Osteocyte (in vitro differentiated cells): ENCODE results near the gene ETHE1. TPM values are rescaled to one million over a fixed set of nuclear protein-coding genes. Genes with fewer than 3 reads are reported as not detected.

Source experiments
- DNase-seq: peaks from one replicate; pipeline ENCODE4 v3.0.0; 2021; ENCODE audit warnings: mixed read lengths; ENCODE audit not compliant: unreplicated experiment; ENCODE audit errors: extremely low spot score
- H3K27ac Mint-ChIP-seq: one replicate; pipeline ENCODE4 v1.8.0; 2021; ENCODE audit warnings: mild to moderate bottlenecking, mixed read lengths; ENCODE audit not compliant: unreplicated experiment
- H3K27me3 Mint-ChIP-seq: one replicate; pipeline ENCODE4 v1.8.0; 2021; ENCODE audit warnings: mixed read lengths; ENCODE audit not compliant: unreplicated experiment
- H3K36me3 Mint-ChIP-seq: one replicate; pipeline ENCODE4 v1.8.0; 2021; ENCODE audit warnings: mixed read lengths; ENCODE audit not compliant: unreplicated experiment
- H3K4me1 Mint-ChIP-seq: one replicate; pipeline ENCODE4 v1.8.0; 2021; ENCODE audit warnings: mixed read lengths; ENCODE audit not compliant: unreplicated experiment
- H3K4me3 Mint-ChIP-seq: one replicate; pipeline ENCODE4 v1.8.0; 2021; ENCODE audit warnings: mild to moderate bottlenecking, moderate library complexity, mixed read lengths; ENCODE audit not compliant: unreplicated experiment
- H3K9me3 Mint-ChIP-seq: one replicate; pipeline ENCODE4 v1.8.0; 2021; ENCODE audit warnings: mixed read lengths; ENCODE audit not compliant: unreplicated experiment
- CTCF ChIP-seq: fragments of 200-600 bp; sonication (generic); IDR thresholded peaks from 2 replicates; pipeline ENCODE4 v1.5.0; 2021; ENCODE audit warnings: antibody characterized with exemption, mild to moderate bottlenecking, moderate library complexity
- total RNA-seq: library from RNA; stranded (reverse); gene quantifications from 2 replicates; pipeline ENCODE4 v1.2.1, GENCODE V29; 2021

The ETHE1 gene
- total RNA-seq, 1 donor from 2014 or later = 41.8 TPM

GRCh38 chr19:43572171-43572588 lies 45.2 kb upstream of the ETHE1 start:
- H3K4me3 Mint-ChIP-seq = no peak overlapping the region
- DNase-seq = no peak
- H3K27ac Mint-ChIP-seq = no peak overlapping the region
- peaks cover 5% of the 10 kb centered on the region for H3K36me3 Mint-ChIP-seq
- peaks cover 18% of the 10 kb centered on the region for H3K4me1 Mint-ChIP-seq
- H3K27me3 Mint-ChIP-seq = no peaks in the 10 kb centered on the region
- no peak for TF ChIP-seq CTCF
- no peaks in the 10 kb centered on the region for H3K9me3 Mint-ChIP-seq

GRCh38 chr19:43570174-43570791 lies 43.3 kb upstream of the ETHE1 start:
- H3K4me3 Mint-ChIP-seq = no peak overlapping the region
- no peak for DNase-seq

GRCh38 chr19:43569657-43570056 lies 42.7 kb upstream of the ETHE1 start:
- TF ChIP-seq CTCF = no peak
- Mint-ChIP-seq H3K27ac (no peak overlapping the region), H3K36me3 (peaks cover 6% of the 10 kb centered on the region), H3K4me1 (peaks cover 7% of the 10 kb centered on the region), H3K27me3 (no peaks in the 10 kb centered on the region), H3K9me3 (no peaks in the 10 kb centered on the region), H3K4me3 (no peak overlapping the region)
- no peak for DNase-seq

More at GRCh38 chr19:43570174-43570791, 43.3 kb upstream of the ETHE1 start:
- no peak for TF ChIP-seq CTCF
- no peaks in the 10 kb centered on the region for H3K27me3 Mint-ChIP-seq
- H3K9me3 Mint-ChIP-seq = no peaks in the 10 kb centered on the region
- no peak overlapping the region for H3K27ac Mint-ChIP-seq
- H3K36me3 Mint-ChIP-seq = peaks cover 6% of the 10 kb centered on the region
- peaks cover 14% of the 10 kb centered on the region for H3K4me1 Mint-ChIP-seq

GRCh38 chr19:43564800-43565199 lies 37.8 kb upstream of the ETHE1 start:
- Mint-ChIP-seq H3K4me1 (peaks cover 16% of the 10 kb centered on the region), H3K4me3 (no peak overlapping the region), H3K36me3 (peaks cover 9% of the 10 kb centered on the region), H3K27me3 (no peaks in the 10 kb centered on the region), H3K27ac (no peak overlapping the region), H3K9me3 (no peaks in the 10 kb centered on the region)
- TF ChIP-seq CTCF = no peak
- DNase-seq = no peak

GRCh38 chr19:43563816-43564457 lies 36.9 kb upstream of the ETHE1 start:
- Mint-ChIP-seq H3K27me3 (no peaks in the 10 kb centered on the region), H3K4me1 (peaks cover 16% of the 10 kb centered on the region), H3K9me3 (no peaks in the 10 kb centered on the region), H3K4me3 (no peak overlapping the region), H3K36me3 (peaks cover 11% of the 10 kb centered on the region), H3K27ac (peak overlapping the region; percentile 79)
- no peak for DNase-seq
- TF ChIP-seq CTCF = no peak
